ENCODE results near the gene CYREN. TPM values are rescaled to one million over a fixed set of nuclear protein-coding genes. Genes with fewer than 3 reads are reported as not detected.

Gene CYREN
- total and polyA plus RNA-seq, 2 experiments from 2014 or later = 22.7 to 70.6 TPM

- Histone ChIP-seq H3K27me3 (ENCODE audit: insufficient read depth) (no peaks in the 10 kb centered on the region), H3K27ac (ENCODE audit: low read depth) (no peak overlapping the region), H4K20me1 (replicated peaks; ENCODE audit: insufficient read depth) (no peaks in the 10 kb centered on the region), H3K4me3 (no peak overlapping the region), H3K79me2 (replicated peaks; ENCODE audit: insufficient read depth) (no peaks in the 10 kb centered on the region), H3K4me1 (ENCODE audit: insufficient read depth) (peaks cover 15% of the 10 kb centered on the region; the same call in 1 of the 2 replicates), H3K4me2 (no peak overlapping the region), H2AFZ (no peak overlapping the region), H3K9me2 (ENCODE audit: insufficient read depth) (no peaks in the 10 kb centered on the region), H3K36me3 (ENCODE audit: insufficient read depth) (peaks cover 19% of the 10 kb centered on the region), H3F3A (replicated peaks; ENCODE audit: low read depth) (no peaks in the 10 kb centered on the region)
- no peak for TF ChIP-seq ZNF462 (CRISPR knock-in tag; IDR thresholded peaks at IDR 0.05)
- TF ChIP-seq EZH2phosphoT487 (IDR thresholded peaks at IDR 0.05; ENCODE audit: unreplicated experiment) = no peak
- TF ChIP-seq EZH2 (IDR thresholded peaks at IDR 0.05; ENCODE audit: low read depth, unreplicated experiment) = no peak
- TF ChIP-seq ZNF331 (CRISPR knock-in tag; IDR thresholded peaks at IDR 0.05; ENCODE audit: low read depth) = no peak
- TF ChIP-seq CTCF (conservative IDR thresholded peaks at IDR 0.05; ENCODE audit: low read depth in 2 of 2) = no peak
- DNase-seq (ENCODE audit: low spot score) (no peak), ATAC-seq (no peak)
- peaks cover 65% of the 10 kb centered on the region for H3K36me3 Mint-ChIP-seq (ENCODE audit: low read depth)
- peaks cover 6% of the 10 kb centered on the region for H3K27me3 Mint-ChIP-seq (ENCODE audit: insufficient read depth, low read depth, poor library complexity)
- peaks cover 33% of the 10 kb centered on the region for H3K9me3 Mint-ChIP-seq
- peaks cover 19% of the 10 kb centered on the region for H3K4me1 Mint-ChIP-seq
- no peak overlapping the region for H3K4me3 Mint-ChIP-seq
- H3K27ac Mint-ChIP-seq = no peak overlapping the region
These were observed 10.9 kb upstream of the CYREN start for GRCh38 chr7:135181261-135181928.
